HG03571 (cell line): ENCODE measurements around the gene NISCH.

Source experiments
- ATAC-seq: cut with Tn5 transposase; IDR thresholded peaks from one replicate; pipeline ENCODE4 v1.9.1; 2021; ENCODE audit not compliant: unreplicated experiment

Gene NISCH

DNA sequence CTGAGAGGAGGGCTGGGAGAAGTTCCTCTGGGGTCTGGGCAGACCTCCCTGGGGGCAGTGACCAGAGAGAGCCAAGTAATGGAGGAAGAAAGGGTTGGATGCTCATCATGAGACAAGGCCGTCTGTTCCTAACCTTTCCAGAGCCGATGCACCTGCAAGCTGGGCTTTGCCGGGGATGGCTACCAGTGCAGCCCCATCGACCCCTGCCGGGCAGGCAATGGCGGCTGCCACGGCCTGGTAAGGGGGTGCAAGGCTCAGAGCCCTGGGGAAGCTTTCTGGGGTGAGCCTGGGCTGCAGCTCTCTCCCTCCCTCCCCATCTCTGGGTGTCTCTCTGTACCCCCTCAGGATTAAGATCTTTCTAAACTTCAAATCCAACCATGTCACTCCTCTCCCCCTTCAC lies 56.1 kb downstream of the NISCH start:
- ATAC-seq = no peak

DNA sequence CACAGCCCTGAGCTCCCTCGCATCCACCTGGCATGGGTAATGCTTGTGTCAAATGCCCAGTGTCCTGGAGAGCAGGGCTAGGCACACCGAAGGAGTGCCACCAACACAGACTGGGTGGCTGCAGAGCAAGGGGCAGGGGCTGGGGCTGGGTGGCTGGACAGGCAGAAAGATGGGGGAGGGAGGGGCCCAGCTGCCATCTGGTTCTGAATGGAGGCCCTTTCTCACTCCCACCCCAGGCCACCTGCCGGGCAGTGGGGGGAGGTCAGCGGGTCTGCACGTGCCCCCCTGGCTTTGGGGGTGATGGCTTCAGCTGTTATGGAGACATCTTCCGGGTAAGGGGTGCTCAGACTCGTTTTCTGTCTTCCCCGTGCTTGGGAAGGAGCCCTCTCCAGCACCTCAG lies 56.7 kb downstream of the NISCH start:
- ATAC-seq = no peak

DNA sequence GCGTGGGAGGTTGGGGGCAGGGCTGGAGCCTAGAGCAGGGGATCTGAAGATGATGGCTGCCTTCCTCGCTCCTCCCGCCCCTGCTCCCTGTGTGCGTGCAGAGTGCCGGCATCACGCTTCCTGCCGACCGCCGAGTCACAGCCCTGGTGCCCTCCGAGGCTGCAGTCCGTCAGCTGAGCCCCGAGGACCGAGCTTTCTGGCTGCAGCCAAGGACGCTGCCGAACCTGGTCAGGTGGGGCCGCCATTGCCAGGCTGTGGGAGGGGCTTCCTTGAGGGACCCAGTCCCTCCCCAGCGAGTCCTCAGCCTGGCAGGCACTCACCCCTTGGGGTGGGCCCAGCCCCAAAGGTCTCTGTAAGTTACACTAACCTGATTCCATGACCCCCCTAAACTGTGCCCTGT lies 57.3 kb downstream of the NISCH start:
- ATAC-seq = no peak

DNA sequence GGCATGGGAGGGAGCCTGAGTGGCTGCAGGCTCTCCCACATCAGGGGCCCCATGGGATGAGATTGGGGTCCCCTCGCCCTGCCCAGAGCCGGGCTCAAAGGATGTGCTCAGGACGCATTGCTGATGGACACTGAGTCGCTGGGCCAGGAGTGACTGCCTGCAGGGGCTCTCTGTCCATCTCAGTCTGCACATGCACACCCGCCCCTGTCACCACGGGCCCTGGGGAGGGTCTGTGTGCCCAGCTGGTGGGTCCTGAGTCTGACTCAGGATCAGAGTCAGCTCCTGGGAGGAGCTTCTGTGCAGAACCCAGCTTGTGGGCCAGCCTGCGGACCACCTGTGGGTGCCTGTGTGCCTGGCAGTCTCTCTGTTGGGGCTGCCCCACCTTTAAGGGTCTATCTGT lies 57.9 kb downstream of the NISCH start:
- ATAC-seq = no peak

DNA sequence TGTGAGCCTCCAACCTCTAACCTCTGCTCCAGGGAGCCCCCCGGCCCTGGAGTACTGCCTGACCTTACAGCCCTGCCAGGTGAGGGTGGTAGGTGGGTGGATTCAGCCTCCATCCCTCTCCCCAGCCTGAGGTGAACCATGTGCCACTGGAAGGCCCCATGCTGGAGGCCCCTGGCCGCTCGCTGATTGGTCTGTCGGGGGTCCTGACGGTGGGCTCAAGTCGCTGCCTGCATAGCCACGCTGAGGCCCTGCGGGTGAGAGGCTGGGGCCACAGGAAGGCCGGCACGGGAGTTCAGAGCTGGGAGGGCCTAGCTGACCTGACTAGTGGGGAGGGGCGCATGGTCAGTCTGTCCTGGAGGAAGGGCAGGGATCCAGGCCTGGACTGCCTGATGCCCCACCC lies 59.2 kb downstream of the NISCH start:
- ATAC-seq = no peak

DNA sequence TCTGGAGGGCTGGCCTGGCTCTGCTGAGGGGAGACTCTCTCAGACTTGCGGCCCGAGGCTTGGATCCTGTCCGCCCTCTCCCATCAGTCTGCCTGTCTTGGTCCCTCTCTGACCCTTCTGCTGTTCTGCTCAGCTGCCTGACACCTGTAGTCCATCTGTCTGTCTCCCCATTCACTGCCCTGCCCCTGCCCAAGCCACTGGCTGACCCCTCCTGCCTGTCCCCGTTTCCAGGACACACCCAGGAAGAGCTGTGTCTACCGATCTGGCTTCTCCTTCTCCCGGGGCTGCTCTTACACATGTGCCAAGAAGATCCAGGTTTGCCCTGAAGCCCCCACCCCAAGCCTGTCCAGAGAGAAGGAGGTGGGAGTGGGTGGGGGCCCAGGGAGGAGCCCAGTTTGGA lies 59.8 kb downstream of the NISCH start:
- ATAC-seq = no peak

DNA sequence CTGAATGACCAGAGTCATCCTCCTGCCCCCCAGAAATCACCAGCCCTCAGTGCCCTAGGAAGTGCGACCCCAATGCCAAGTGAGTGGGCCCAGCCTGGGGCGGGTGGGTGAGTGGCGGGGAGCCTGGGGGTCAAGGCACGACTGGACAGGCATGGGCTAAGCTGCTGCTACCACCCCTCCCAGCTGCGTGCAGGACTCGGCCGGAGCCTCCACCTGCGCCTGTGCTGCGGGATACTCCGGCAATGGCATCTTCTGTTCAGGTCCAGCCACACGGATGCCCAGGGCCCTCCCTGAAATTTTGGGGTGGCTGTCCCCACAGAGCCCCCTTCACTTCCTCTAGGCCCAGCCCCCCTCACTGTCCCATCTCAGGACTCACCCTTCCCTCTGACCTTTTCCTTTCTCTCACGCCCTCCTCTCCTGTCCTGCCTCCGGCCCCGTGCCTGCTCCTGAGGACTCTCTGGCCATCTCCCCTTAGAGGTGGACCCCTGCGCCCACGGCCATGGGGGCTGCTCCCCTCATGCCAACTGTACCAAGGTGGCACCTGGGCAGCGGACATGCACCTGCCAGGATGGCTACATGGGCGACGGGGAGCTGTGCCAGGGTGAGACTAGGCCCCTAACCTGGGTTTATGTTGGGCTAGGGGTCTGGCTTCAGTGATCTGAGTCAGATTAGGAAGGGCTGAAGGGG lies 61.2 kb downstream of the NISCH start:
- ATAC-seq = no peak

DNA sequence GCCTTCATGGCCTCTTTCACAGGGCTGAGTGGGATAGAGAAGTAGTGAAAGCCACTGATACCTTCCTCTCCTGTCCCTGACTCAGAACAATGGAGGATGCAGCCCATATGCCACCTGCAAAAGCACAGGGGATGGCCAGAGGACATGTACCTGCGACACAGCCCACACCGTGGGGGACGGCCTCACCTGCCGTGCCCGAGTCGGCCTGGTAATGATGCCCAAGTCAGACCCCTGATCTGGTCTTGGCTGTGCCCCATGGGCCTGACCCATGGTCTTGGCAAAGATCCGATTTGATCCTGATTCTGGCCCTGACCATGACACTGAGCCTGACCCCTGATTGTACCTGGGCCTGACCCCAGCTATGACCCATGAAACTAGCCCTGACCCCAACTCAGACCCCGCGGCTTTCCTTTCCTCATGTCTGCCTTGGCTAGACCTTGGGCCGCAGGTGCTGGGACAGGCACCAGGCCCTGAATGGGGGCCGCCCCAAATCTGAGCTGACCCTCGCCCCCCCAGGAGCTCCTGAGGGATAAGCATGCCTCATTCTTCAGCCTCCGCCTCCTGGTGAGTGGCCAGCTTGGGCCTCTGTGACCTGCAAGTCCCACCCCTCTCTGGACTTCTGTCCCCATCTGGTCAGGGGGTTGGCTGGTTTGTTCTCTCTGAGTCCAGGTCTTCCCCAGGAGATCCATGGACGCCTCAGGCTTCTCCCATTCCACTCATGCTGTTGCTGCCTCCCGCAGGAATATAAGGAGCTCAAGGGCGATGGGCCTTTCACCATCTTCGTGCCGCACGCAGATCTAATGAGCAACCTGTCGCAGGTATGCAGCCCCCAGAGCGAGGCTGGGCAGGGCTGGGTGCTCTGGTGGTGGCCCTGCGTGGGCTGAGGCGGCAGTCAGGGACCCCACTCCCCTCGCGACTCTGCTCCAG lies 62.7 kb downstream of the NISCH start:
- ATAC-seq = no peak

DNA sequence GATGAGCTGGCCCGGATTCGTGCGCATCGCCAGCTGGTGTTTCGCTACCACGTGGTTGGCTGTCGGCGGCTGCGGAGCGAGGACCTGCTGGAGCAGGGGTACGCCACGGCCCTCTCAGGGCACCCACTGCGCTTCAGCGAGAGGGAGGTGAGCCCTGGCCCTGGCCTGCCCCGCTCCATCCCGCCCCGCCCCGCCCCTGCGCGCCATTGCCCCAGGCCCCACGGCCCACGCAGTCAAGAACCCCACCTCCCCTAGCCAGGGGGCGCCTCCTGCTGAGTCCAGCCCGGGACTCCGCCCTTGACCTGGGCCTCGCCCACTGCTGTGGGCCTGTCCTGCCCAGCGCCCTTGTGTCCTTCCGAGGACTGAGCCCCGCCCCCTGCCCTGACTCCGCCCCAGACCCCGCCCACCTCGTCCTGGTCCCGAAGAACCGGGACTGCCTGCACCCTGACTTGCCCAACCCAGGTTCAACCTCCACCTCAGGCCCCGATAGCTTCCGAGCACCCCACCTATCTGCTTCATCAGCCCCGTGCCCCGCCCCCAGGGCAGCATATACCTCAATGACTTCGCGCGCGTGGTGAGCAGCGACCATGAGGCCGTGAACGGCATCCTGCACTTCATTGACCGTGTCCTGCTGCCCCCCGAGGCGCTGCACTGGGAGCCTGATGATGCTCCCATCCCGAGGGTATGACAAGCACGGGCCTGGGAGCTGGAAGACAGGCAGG lies 63.5 kb downstream of the NISCH start:
- ATAC-seq = no peak

DNA sequence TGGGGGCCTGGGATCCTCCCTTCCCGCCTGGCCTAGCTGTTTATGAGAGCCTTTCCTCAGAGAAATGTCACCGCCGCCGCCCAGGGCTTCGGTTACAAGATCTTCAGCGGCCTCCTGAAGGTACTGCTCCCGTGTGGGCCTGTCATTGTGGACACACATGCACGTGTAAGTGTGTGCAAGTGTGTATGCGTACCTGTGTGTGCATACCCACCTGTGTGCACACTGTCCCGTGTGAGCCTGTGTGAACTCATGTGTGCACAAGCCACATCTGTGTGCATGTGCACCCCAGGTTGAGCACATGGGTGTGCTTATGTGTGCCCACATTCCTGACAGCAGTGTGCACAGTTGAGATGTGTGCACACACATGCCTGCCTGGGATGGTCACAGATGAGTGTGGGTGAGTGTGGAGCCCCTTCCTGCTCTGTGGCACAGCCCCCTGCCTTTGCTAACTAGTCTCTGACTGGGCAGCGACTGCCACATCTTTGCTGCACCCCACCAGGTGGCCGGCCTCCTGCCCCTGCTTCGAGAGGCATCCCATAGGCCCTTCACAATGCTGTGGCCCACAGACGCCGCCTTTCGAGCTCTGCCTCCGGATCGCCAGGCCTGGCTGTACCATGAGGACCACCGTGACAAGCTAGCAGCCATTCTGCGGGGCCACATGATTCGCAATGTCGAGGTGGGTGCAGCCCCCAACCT lies 64.2 kb downstream of the NISCH start:
- no peak for ATAC-seq

DNA sequence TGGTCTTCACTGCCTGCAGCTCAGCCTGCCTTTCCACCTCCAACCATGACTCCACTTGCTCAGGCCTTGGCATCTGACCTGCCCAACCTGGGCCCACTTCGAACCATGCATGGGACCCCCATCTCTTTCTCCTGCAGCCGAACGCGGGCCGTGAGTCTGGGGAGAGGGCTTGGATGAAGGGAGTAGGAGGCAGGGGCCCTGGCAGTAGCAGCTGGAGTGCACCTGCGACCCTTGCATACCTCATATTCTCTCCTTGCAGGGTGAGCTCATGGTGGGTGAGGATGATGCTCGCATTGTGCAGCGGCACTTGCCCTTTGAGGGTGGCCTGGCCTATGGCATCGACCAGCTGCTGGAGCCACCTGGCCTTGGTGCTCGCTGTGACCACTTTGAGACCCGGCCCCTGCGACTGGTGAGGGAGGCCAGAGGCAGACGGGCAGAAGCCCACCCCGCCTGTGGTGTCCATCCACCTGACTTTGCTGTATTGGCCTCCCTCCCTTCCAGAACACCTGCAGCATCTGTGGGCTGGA lies 64.8 kb downstream of the NISCH start:
- no peak for ATAC-seq

DNA sequence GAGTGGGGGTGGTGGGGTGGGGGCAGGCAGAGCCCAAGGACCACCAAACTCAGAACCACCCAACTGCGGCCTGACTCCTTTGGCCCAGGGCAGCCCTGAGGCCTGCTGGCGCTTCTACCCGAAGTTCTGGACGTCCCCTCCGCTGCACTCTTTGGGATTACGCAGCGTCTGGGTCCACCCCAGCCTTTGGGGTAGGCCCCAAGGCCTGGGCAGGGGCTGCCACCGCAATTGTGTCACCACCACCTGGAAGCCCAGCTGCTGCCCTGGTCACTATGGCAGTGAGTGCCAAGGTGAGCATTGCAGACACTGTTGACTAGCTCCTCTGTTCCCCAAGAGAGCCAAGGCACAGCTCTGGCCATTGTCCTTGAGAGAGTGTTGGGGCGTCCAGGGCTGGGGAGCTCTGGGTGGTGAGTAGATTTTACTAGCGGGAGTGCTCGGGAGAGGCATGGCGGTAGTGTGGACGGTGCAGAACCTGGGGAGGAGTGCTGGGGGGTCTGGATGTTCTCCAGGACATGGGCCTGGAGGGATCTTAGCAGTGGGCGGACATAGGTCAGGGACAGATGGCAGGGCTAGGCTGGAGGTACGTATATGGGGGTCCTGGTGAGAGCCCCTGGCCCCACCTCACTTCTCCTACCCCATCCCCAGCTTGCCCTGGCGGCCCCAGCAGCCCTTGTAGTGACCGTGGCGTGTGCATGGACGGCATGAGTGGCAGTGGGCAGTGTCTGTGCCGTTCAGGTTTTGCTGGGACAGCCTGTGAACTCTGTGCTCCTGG lies 65.5 kb downstream of the NISCH start:
- ATAC-seq = no peak

DNA sequence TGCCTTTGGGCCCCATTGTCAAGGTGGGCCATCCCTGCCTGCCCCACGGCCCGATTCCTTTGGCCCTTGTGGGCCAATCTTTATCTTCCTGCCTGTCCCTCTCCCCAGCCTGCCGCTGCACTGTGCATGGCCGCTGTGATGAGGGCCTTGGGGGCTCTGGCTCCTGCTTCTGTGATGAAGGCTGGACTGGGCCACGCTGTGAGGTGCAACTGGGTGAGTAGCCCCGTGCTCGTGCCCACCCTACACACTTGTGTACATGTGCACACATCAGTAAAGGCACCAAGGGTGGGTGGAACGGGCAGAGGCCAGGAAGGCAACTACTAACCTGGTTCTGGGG lies 66.1 kb downstream of the NISCH start:
- ATAC-seq = no peak

DNA sequence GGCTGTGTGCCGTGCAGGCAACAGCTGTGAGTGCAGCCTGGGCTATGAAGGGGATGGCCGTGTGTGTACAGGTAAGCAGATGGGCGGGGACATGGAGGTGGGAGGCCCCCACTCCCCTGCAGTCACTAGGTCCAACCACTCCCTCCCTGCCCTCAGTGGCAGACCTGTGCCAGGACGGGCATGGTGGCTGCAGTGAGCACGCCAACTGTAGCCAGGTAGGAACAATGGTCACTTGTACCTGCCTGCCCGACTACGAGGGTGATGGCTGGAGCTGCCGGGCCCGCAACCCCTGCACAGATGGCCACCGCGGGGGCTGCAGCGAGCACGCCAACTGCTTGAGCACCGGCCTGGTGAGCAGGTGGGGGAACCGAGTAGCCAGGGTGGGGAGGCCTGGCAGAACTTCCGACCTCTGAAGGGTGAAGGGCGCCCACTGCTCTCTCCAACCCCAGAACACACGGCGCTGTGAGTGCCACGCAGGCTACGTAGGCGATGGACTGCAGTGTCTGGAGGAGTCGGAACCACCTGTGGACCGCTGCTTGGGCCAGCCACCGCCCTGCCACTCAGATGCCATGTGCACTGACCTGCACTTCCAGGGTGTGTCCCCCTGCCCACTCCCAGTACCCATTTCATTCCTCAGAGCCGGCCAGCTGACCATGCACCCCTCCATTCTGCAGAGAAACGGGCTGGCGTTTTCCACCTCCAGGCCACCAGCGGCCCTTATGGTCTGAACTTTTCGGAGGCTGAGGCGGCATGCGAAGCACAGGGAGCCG lies 66.7 kb downstream of the NISCH start:
- no peak for ATAC-seq

DNA sequence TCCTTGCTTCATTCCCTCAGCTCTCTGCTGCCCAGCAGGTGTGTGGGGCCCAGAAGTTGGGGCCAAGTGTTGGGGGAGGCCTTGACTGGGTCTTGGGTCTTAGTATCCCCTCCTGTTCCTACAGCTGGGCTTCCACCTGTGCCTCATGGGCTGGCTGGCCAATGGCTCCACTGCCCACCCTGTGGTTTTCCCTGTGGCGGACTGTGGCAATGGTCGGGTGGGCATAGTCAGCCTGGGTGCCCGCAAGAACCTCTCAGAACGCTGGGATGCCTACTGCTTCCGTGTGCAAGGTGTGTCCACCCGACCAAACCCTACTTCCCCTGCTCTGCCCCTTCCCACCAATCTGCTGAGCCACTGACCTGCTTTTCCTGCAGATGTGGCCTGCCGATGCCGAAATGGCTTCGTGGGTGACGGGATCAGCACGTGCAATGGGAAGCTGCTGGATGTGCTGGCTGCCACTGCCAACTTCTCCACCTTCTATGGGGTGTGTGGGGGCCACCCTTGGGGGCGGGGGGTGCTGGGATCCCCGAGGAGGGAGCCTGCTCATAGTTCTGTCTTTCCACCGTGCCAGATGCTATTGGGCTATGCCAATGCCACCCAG lies 67.3 kb downstream of the NISCH start:
- ATAC-seq = no peak

DNA sequence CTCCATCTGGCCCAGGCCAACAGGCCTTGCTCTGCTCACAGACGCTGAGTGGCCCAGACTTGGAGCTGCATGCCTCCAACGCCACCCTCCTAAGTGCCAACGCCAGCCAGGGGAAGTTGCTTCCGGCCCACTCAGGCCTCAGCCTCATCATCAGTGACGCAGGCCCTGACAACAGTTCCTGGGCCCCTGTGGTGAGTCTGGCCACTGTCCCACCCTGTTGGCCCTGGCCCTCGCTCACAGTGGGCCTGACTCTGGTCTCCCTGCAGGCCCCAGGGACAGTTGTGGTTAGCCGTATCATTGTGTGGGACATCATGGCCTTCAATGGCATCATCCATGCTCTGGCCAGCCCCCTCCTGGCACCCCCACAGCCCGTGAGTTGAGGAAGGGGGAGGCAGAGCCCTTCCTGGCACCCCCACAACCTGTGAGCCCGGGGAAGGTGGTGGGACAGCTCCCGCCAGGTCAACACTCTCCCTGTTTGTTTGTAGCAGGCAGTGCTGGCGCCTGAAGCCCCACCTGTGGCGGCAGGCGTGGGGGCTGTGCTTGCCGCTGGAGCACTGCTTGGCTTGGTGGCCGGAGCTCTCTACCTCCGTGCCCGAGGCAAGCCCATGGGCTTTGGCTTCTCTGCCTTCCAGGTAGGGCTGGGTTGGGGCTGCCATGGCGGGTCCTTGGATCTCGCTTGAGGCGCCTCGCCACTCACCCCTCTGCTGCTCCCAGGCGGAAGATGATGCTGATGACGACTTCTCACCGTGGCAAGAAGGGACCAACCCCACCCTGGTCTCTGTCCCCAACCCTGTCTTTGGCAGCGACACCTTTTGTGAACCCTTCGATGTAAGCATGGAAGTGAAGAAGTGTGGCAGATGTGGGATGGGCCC lies 68.2 kb downstream of the NISCH start:
- ATAC-seq = no peak

DNA sequence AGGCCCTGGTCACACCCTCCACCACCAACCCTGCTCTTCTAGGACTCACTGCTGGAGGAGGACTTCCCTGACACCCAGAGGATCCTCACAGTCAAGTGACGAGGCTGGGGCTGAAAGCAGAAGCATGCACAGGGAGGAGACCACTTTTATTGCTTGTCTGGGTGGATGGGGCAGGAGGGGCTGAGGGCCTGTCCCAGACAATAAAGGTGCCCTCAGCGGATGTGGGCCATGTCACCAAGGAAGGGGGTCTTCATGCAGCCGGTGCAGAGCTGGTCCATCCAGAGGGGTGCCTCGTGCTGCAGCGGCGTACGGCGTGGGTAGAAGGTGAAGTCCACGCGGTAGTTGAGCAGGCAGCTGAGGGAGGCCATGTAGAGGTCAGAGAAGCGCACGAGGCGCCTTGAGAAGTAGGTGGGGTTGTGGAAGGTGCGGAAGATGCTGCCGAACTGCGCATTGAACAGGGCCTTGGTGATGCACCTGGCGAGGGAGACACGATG lies 68.9 kb downstream of the NISCH start:
- ATAC-seq = no peak
